ENCODE data around the gene AVL9. TPM values are rescaled to one million over a fixed set of nuclear protein-coding genes. Genes with fewer than 3 reads are reported as not detected.

The AVL9 gene
- total and polyA plus RNA-seq, 9 of the 15 experiments (the other 6 are each of a cell fraction or from before 2014, with no cell fraction given): 6.4 to 66.2 (median 30.1) TPM

DNA sequence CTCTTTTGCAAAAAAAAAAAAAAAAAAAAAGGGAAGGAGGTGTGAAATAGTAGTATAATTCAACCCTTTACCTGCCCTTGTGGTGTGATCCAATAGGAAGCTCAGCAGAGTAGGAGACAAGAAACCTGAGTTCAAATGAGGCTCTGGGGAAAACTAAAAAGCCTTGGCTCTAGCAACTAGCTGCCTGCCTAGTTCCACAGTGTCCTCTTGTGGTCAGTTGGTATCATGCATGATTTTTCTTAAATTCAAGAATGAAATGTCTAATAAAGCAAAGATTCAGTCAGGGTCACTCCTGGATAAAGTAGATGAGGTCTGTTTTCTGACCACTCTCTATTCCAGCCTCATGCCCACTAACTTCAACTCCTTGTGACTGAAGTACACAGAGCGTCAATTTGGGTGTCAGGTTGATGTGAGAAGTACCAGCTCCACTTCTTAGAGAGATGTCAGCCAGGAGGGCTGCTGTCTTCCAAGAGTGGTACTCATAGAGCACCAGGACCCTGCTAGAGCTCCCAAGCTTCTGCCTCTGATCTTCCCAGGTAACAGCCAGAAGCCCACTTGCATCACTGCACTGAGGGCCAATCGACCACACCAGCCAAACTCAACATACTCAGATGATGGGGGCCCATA lies 15.6 kb upstream of the AVL9 start (continued):
- TF ChIP-seq POLR2AphosphoS2 (IDR thresholded peaks at IDR 0.05; ENCODE audit: low read length): no peak
- TF ChIP-seq ZNF263 (CRISPR knock-in tag; IDR thresholded peaks at IDR 0.05; ENCODE audit: borderline replicate concordance): no peak
- TF ChIP-seq NFXL1 (CRISPR knock-in tag; IDR thresholded peaks at IDR 0.05): no peak
- TF ChIP-seq SIN3B (IDR thresholded peaks at IDR 0.05; ENCODE audit: low read depth): no peak
- no peak for TF ChIP-seq ZNF830 (CRISPR knock-in tag; IDR thresholded peaks at IDR 0.05)
- TF ChIP-seq DIDO1 (tag; IDR thresholded peaks at IDR 0.05; ENCODE audit: low read depth): no peak
- TF ChIP-seq, protein P1, sequence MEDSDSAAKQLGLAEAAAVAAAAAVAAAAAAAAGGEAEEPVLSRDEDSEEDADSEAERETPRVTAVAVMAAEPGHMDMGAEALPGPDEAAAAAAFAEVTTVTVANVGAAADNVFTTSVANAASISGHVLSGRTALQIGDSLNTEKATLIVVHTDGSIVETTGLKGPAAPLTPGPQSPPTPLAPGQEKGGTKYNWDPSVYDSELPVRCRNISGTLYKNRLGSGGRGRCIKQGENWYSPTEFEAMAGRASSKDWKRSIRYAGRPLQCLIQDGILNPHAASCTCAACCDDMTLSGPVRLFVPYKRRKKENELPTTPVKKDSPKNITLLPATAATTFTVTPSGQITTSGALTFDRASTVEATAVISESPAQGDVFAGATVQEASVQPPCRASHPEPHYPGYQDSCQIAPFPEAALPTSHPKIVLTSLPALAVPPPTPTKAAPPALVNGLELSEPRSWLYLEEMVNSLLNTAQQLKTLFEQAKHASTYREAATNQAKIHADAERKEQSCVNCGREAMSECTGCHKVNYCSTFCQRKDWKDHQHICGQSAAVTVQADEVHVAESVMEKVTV (CRISPR knock-in tag; IDR thresholded peaks at IDR 0.05): peak; percentile 60
- no peak for TF ChIP-seq SUPT5H (IDR thresholded peaks at IDR 0.05)
- no peak for TF ChIP-seq TGIF2 (CRISPR knock-in tag; IDR thresholded peaks at IDR 0.05)
- TF ChIP-seq SAFB2 (IDR thresholded peaks at IDR 0.05; ENCODE audit: borderline replicate concordance, low read depth, low read length, severe bottlenecking): no peak
- TF ChIP-seq NR1H2 (CRISPR knock-in tag; IDR thresholded peaks at IDR 0.05): no peak
- no peak for TF ChIP-seq GABPB1 (CRISPR knock-in tag; IDR thresholded peaks at IDR 0.05)
- TF ChIP-seq CREB3 (tag; conservative IDR thresholded peaks at IDR 0.05; ENCODE audit: low read depth): no peak
- TF ChIP-seq, protein P2, sequence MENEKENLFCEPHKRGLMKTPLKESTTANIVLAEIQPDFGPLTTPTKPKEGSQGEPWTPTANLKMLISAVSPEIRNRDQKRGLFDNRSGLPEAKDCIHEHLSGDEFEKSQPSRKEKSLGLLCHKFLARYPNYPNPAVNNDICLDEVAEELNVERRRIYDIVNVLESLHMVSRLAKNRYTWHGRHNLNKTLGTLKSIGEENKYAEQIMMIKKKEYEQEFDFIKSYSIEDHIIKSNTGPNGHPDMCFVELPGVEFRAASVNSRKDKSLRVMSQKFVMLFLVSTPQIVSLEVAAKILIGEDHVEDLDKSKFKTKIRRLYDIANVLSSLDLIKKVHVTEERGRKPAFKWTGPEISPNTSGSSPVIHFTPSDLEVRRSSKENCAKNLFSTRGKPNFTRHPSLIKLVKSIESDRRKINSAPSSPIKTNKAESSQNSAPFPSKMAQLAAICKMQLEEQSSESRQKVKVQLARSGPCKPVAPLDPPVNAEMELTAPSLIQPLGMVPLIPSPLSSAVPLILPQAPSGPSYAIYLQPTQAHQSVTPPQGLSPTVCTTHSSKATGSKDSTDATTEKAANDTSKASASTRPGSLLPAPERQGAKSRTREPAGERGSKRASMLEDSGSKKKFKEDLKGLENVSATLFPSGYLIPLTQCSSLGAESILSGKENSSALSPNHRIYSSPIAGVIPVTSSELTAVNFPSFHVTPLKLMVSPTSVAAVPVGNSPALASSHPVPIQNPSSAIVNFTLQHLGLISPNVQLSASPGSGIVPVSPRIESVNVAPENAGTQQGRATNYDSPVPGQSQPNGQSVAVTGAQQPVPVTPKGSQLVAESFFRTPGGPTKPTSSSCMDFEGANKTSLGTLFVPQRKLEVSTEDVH (IDR thresholded peaks at IDR 0.05; ENCODE audit: low read depth, partially characterized antibody): no peak
- TF ChIP-seq CCNT2 (IDR thresholded peaks at IDR 0.05; ENCODE audit: borderline replicate concordance, extremely low read depth, insufficient read length, low read depth, low read length): no peak
- TF ChIP-seq U2AF1 (optimal IDR thresholded peaks at IDR 0.05; ENCODE audit: low read depth, low read length): no peak
- TF ChIP-seq SMC3 (conservative IDR thresholded peaks at IDR 0.05; ENCODE audit: insufficient read depth, low read depth, low read length): peak; percentile 87
- TF ChIP-seq MTA2 (IDR thresholded peaks at IDR 0.05; ENCODE audit: low read depth): no peak
- no peak for TF ChIP-seq TCFL5 (CRISPR knock-in tag; conservative IDR thresholded peaks at IDR 0.05)
- TF ChIP-seq ATF7 (IDR thresholded peaks at IDR 0.05): no peak
- no peak for TF ChIP-seq KLF6 (CRISPR knock-in tag; IDR thresholded peaks at IDR 0.05; ENCODE audit: borderline replicate concordance)
- no peak for TF ChIP-seq HNRNPUL1 (IDR thresholded peaks at IDR 0.05; ENCODE audit: low read length)
- TF ChIP-seq MEIS2 (IDR thresholded peaks at IDR 0.05; ENCODE audit: partially characterized antibody): no peak
- no peak for TF ChIP-seq YBX1 (IDR thresholded peaks at IDR 0.05)

Data from K562 (cell line).